ENCODE measurements around the gene UGT1A4. TPM values are rescaled to one million over a fixed set of nuclear protein-coding genes. Genes with fewer than 3 reads are reported as not detected.
"Not testable (repeated sequence)": the region's sequence is repeated elsewhere in the genome, so short reads cannot be mapped to it uniquely, and the experiment has no call there.

The UGT1A4 gene
- polyA plus RNA-seq, 6 donors from 2014 or later, result not detected

- DNase-seq, result no peak
- peaks cover 5 to 6% (median 6%) of the 10 kb centered on the region in 3 donors for H3K4me1 Mint-ChIP-seq
- ATAC-seq (ENCODE audit: low read depth in 2 of 2), result no peak
- no peak overlapping the region for H3K4me3 Mint-ChIP-seq
- peaks cover 0 to 8% (median 3%) of the 10 kb centered on the region in 7 donors for H3K9me3 Mint-ChIP-seq
- H3K27ac Mint-ChIP-seq, result no peak overlapping the region
- no peaks in the 10 kb centered on the region for H3K36me3 Mint-ChIP-seq
- peaks cover 8 to 19% (median 10%) of the 10 kb centered on the region in 3 donors for H3K27me3 Mint-ChIP-seq
These were observed 11.8 kb upstream of the UGT1A4 start for GRCh38 chr2:233706720-233707119.

- Mint-ChIP-seq H3K27me3 (peaks cover 8 to 24% (median 10%) of the 10 kb centered on the region in 3 donors), H3K9me3 (peaks cover 0 to 8% (median 3%) of the 10 kb centered on the region in 7 donors), H3K4me3 (peak overlapping the region in 1 of 8 donors; percentile 16), H3K27ac (no peak overlapping the region), H3K4me1 (peaks cover 5 to 7% (median 6%) of the 10 kb centered on the region in 3 donors), H3K36me3 (no peaks in the 10 kb centered on the region)
- no peak for ATAC-seq (ENCODE audit: low read depth in 2 of 2)
- DNase-seq, result no peak
These were observed 10.4 kb upstream of the UGT1A4 start for GRCh38 chr2:233707940-233708644.

- Mint-ChIP-seq H3K4me3 (no peak overlapping the region), H3K9me3 (peaks cover 0 to 4% (median 3%) of the 10 kb centered on the region in 7 donors), H3K27me3 (peaks cover 12 to 23% (median 13%) of the 10 kb centered on the region in 3 donors), H3K36me3 (no peaks in the 10 kb centered on the region), H3K27ac (no peak overlapping the region), H3K4me1 (peaks cover 5 to 7% (median 6%) of the 10 kb centered on the region in 3 donors)
- DNase-seq, result no peak
- ATAC-seq (ENCODE audit: low read depth in 2 of 2), result no peak
These were observed 9.6 kb upstream of the UGT1A4 start for GRCh38 chr2:233708942-233709341.

- DNase-seq (peak; percentile 49), ATAC-seq (ENCODE audit: low read depth in 2 of 2) (peak; percentile 67 to 75)
- Mint-ChIP-seq H3K36me3 (no peaks in the 10 kb centered on the region), H3K27me3 (peaks cover 16 to 25% (median 21%) of the 10 kb centered on the region in 3 donors), H3K4me1 (peaks cover 5 to 7% (median 6%) of the 10 kb centered on the region in 3 donors), H3K27ac (peak overlapping the region in 1 of 6 donors; percentile 83), H3K9me3 (no peaks in the 10 kb centered on the region), H3K4me3 (no peak overlapping the region)
These were observed 7.1 kb upstream of the UGT1A4 start for GRCh38 chr2:233711312-233712008.

- Mint-ChIP-seq H3K4me1 (peaks cover 5 to 7% (median 6%) of the 10 kb centered on the region in 3 donors), H3K36me3 (no peaks in the 10 kb centered on the region), H3K27ac (peak within 1 kb of the TSS in 1 of 6 donors; percentile 83), H3K27me3 (peaks cover 21 to 29% (median 28%) of the 10 kb centered on the region in 3 donors), H3K9me3 (no peaks in the 10 kb centered on the region), H3K4me3 (no peak within 1 kb of the TSS)
- no peak for ATAC-seq (ENCODE audit: low read depth in 2 of 2)
- DNase-seq, result no peak
These were observed 5.8 kb upstream of the UGT1A4 start, which contains the start of gene UGT1A5 for GRCh38 chr2:233712611-233713261. TSS of gene UGT1A5 (plus strand) at chr2:233712907. CDS start at chr2:233712992, 85 bp downstream.

- H3K27ac Mint-ChIP-seq, result no peak overlapping the region
- peaks cover 0 to under 1% (median 0%) of the 10 kb centered on the region in 7 donors for H3K9me3 Mint-ChIP-seq
- H3K27me3 Mint-ChIP-seq, result peaks cover 26 to 33% (median 32%) of the 10 kb centered on the region in 3 donors
These were observed 5.3 kb upstream of the UGT1A4 start for GRCh38 chr2:233713262-233713615.

GRCh38 chr2:233714121-233714520, 4.4 kb upstream of the UGT1A4 start:
- no peak overlapping the region for H3K4me3 Mint-ChIP-seq
- H3K27ac Mint-ChIP-seq, result no peak overlapping the region
- H3K36me3 Mint-ChIP-seq, result no peaks in the 10 kb centered on the region
- ATAC-seq (ENCODE audit: low read depth in 2 of 2) (no peak), DNase-seq (no peak)
- H3K9me3 Mint-ChIP-seq, result peaks cover 0 to 2% (median 0%) of the 10 kb centered on the region in 7 donors
- H3K27me3 Mint-ChIP-seq, result peaks cover 30 to 42% (median 39%) of the 10 kb centered on the region in 3 donors
- peaks cover 5 to 7% (median 6%) of the 10 kb centered on the region in 3 donors for H3K4me1 Mint-ChIP-seq

More at GRCh38 chr2:233713262-233713615, 5.3 kb upstream of the UGT1A4 start:
- H3K4me1 Mint-ChIP-seq, result peaks cover 5 to 7% (median 6%) of the 10 kb centered on the region in 3 donors
- no peak overlapping the region for H3K4me3 Mint-ChIP-seq
- no peaks in the 10 kb centered on the region for H3K36me3 Mint-ChIP-seq
- DNase-seq (no peak), ATAC-seq (ENCODE audit: low read depth in 2 of 2) (no peak)

GRCh38 chr2:233728723-233729301, 10.3 kb downstream of the UGT1A4 start, which contains the start of gene UGT1A3:
TSS of gene UGT1A3 (plus strand) at chr2:233729042. CDS start at chr2:233729127, 85 bp downstream.
- H3K36me3 Mint-ChIP-seq, result peaks cover 0 to 5% of the 10 kb centered on the region in 2 donors
- DNase-seq (no peak), ATAC-seq (ENCODE audit: low read depth in 2 of 2) (no peak)
- H3K4me3 Mint-ChIP-seq, result no peak within 1 kb of the TSS
- peak within 1 kb of the TSS in 1 of 6 donors; percentile 39 for H3K27ac Mint-ChIP-seq
- peaks cover 0 to 5% (median 0%) of the 10 kb centered on the region in 3 donors for H3K4me1 Mint-ChIP-seq
- H3K9me3 Mint-ChIP-seq, result peaks cover 0 to 6% (median 0%) of the 10 kb centered on the region in 7 donors
- peaks cover 19 to 43% (median 34%) of the 10 kb centered on the region in 3 donors for H3K27me3 Mint-ChIP-seq

- ATAC-seq (ENCODE audit: low read depth in 2 of 2); H3K4me1 Mint-ChIP-seq; H3K4me3 Mint-ChIP-seq; H3K27ac Mint-ChIP-seq; DNase-seq; H3K9me3 Mint-ChIP-seq: not testable (repeated sequence)
- Mint-ChIP-seq H3K36me3 (peaks cover 5 to 25% of the 10 kb centered on the region in 2 donors), H3K27me3 (peaks cover 30 to 57% (median 51%) of the 10 kb centered on the region in 3 donors)
These were observed 18.5 kb downstream of the UGT1A4 start for GRCh38 chr2:233736868-233737653.

- Mint-ChIP-seq H3K27ac (no peak overlapping the region), H3K9me3 (peaks cover 0 to 5% (median 0%) of the 10 kb centered on the region in 7 donors), H3K4me3 (no peak overlapping the region), H3K4me1 (no peaks in the 10 kb centered on the region), H3K27me3 (peaks cover 40 to 44% (median 43%) of the 10 kb centered on the region in 3 donors), H3K36me3 (peaks cover 5 to 25% of the 10 kb centered on the region in 2 donors)
- DNase-seq (no peak), ATAC-seq (ENCODE audit: low read depth in 2 of 2) (no peak)
These were observed 22.3 kb downstream of the UGT1A4 start for GRCh38 chr2:233740870-233741269.

- peaks cover 0 to 7% (median 4%) of the 10 kb centered on the region in 7 donors for H3K9me3 Mint-ChIP-seq
- DNase-seq, result no peak
- peaks cover 42 to 48% (median 42%) of the 10 kb centered on the region in 3 donors for H3K27me3 Mint-ChIP-seq
- peak overlapping the region in 1 of 8 donors; percentile 25 for H3K4me3 Mint-ChIP-seq
- peaks cover 5 to 11% of the 10 kb centered on the region in 2 donors for H3K36me3 Mint-ChIP-seq
- no peaks in the 10 kb centered on the region for H3K4me1 Mint-ChIP-seq
- no peak overlapping the region for H3K27ac Mint-ChIP-seq
- ATAC-seq (ENCODE audit: low read depth in 2 of 2), result no peak
These were observed 25.1 kb downstream of the UGT1A4 start for GRCh38 chr2:233743464-233744259.
